Endothelial cell of umbilical vein (primary cell): ENCODE measurements around the gene DEFB123. TPM values are rescaled to one million over a fixed set of nuclear protein-coding genes. Genes with fewer than 3 reads are reported as not detected.
A peak's percentile ranks its signal among the peaks of the same experiment; 100 is the strongest.

Source experiments
- Bru-seq: library from RNA; stranded (reverse); fragments of 400-500 nt; gene quantifications from one replicate; lab custom pipeline; 2021; lab: Mats Ljungman, UMichigan
- BruChase-seq, 2 experiments: library from RNA; stranded (reverse); fragments of 400-500 nt; gene quantifications; one replicate each; lab custom pipeline; 2021; lab: Mats Ljungman, UMichigan
- BruUV-seq: library from RNA; stranded (reverse); fragments of 400-500 nt; replicated peaks from 2 replicates; lab custom pipeline; 2021; lab: Mats Ljungman, UMichigan
- CTCF ChIA-PET: fragments of 300-600, 350-600 bp; sonication (Branson Sonifier 250); formaldehyde crosslinking; loops from one replicate; lab custom pipeline; 2021; ENCODE audit warnings: antibody characterized with exemption, inconsistent platforms; lab: Charles Lee
- POLR2A ChIA-PET: fragments of 300-600, 350-600 bp; sonication (Branson Sonifier 250); formaldehyde crosslinking; loops from one replicate; lab custom pipeline; 2021; ENCODE audit warnings: antibody characterized with exemption, inconsistent platforms; lab: Charles Lee
- DNase-seq: peaks from one replicate; pipeline ENCODE4 v3.0.0-alpha.2; 2011; ENCODE audit warnings: low read depth, low spot score
- FAIRE-seq: peaks from 2 replicates; lab custom pipeline; 2011; peaks lifted over from hg19 to GRCh38; lab: Jason Lieb, UNC
- H2AFZ ChIP-seq: 2 replicates; pipeline ENCODE4 v1.6.0; 2012; ENCODE audit warnings: low read depth, low read length, control low read depth, inconsistent platforms
- H3K27ac ChIP-seq: 2 replicates; pipeline ENCODE4 v1.5.1; 2011; ENCODE audit warnings: low read depth, mild to moderate bottlenecking, control low read depth, low read length, moderate library complexity; ENCODE audit not compliant: insufficient read depth
- H3K27me3 ChIP-seq, 2 experiments: 2 replicates each; pipeline versions ENCODE4 v1.6.0 to v1.6.1; 2011; ENCODE audit warnings: low read length in 2 of 2, mixed read lengths in 1 of 2; ENCODE audit not compliant: control insufficient read depth in 2 of 2, insufficient read depth in 2 of 2
- H3K36me3 ChIP-seq, 2 experiments: 2 replicates in 1 of 2; 3 replicates in 1 of 2; pipeline ENCODE4 v1.5.1; 2011; ENCODE audit warnings: low read length in 2 of 2, mild to moderate bottlenecking in 1 of 2, moderate library complexity in 1 of 2; ENCODE audit not compliant: control insufficient read depth in 2 of 2, insufficient read depth in 2 of 2; ENCODE audit errors: extremely low read depth in 1 of 2
- H3K4me1 ChIP-seq: 3 replicates; pipeline ENCODE4 v1.5.1; 2011; ENCODE audit warnings: mild to moderate bottlenecking, low read length; ENCODE audit not compliant: control insufficient read depth, insufficient read depth; ENCODE audit errors: extremely low read depth
- H3K4me2 ChIP-seq: 2 replicates; pipeline ENCODE4 v1.6.1; 2011; ENCODE audit warnings: low read length, control low read depth, mixed read lengths; ENCODE audit not compliant: insufficient read depth
- H3K4me3 ChIP-seq, 3 experiments: fragments of 200-600 bp in 1 of 3; sonication (generic), shearing (Covaris generic) in 1 of 3; replicated peaks in 1 of 3; 2 replicates each; pipeline ENCODE4 v1.5.1; 2011 to 2016; ENCODE audit warnings: control low read depth in 3 of 3, low read length in 3 of 3, mild to moderate bottlenecking in 2 of 3, inconsistent platforms in 1 of 3, low read depth in 1 of 3, moderate library complexity in 1 of 3; ENCODE audit not compliant: insufficient read depth in 1 of 3
- H3K79me2 ChIP-seq: 2 replicates; pipeline ENCODE4 v1.6.0; 2012; ENCODE audit warnings: low read length, inconsistent platforms; ENCODE audit not compliant: control insufficient read depth, insufficient read depth
- H3K9ac ChIP-seq: replicated peaks from 2 replicates; pipeline ENCODE3; 2011; ENCODE audit warnings: low read length, control low read depth; ENCODE audit not compliant: insufficient read depth; ENCODE audit errors: extremely low read depth
- H3K9me1 ChIP-seq: replicated peaks from 3 replicates; pipeline ENCODE4 v1.6.0; 2011; ENCODE audit warnings: mild to moderate bottlenecking, low read length; ENCODE audit not compliant: control insufficient read depth, insufficient read depth; ENCODE audit errors: extremely low read depth
- H3K9me3 ChIP-seq: replicated peaks from 2 replicates; pipeline ENCODE4 v1.5.1; 2012; ENCODE audit warnings: low read length, inconsistent platforms; ENCODE audit not compliant: control insufficient read depth, insufficient read depth
- H4K20me1 ChIP-seq: replicated peaks from 2 replicates; pipeline ENCODE3; 2011; ENCODE audit warnings: mild to moderate bottlenecking, low read length; ENCODE audit not compliant: control insufficient read depth, insufficient read depth; ENCODE audit errors: extremely low read depth
- CTCF ChIP-seq, 2 donors: IDR thresholded peaks; 1 replicate in 1 of 2; 2 replicates in 1 of 2; pipeline ENCODE4 v1.5.1; 2011; ENCODE audit warnings: low read length in 2 of 2, mild to moderate bottlenecking in 2 of 2, moderate library complexity in 2 of 2, control low read depth in 1 of 2, inconsistent platforms in 1 of 2, low read depth in 1 of 2; ENCODE audit not compliant: insufficient read depth in 1 of 2; ENCODE audit errors: extremely low read depth in 1 of 2
- EZH2 ChIP-seq: IDR thresholded peaks from 2 replicates; pipeline ENCODE4 v1.6.1; 2012; ENCODE audit warnings: borderline replicate concordance, low read depth, mild to moderate bottlenecking, moderate library complexity, low read length, inconsistent platforms; ENCODE audit not compliant: severe bottlenecking
- FOS ChIP-seq: IDR thresholded peaks from 2 replicates; pipeline ENCODE4 v1.6.1; 2011; ENCODE audit warnings: mild to moderate bottlenecking, low read length, moderate library complexity, borderline replicate concordance; ENCODE audit not compliant: insufficient read depth
- GATA2 ChIP-seq: IDR thresholded peaks from 2 replicates; pipeline ENCODE4 v1.7.0; 2011; ENCODE audit warnings: low read depth, mild to moderate bottlenecking, moderate library complexity, mixed read lengths, low read length; ENCODE audit not compliant: insufficient read length, insufficient read depth
- JUN ChIP-seq: IDR thresholded peaks from 2 replicates; pipeline ENCODE4 v1.6.1; 2011; ENCODE audit warnings: borderline replicate concordance, low read depth; ENCODE audit not compliant: insufficient read length, insufficient read depth
- MAX ChIP-seq: IDR thresholded peaks from 2 replicates; pipeline ENCODE4 v1.6.1; 2011; ENCODE audit not compliant: insufficient read depth, insufficient read length
- MYC ChIP-seq: IDR thresholded peaks from one replicate; pipeline ENCODE4 v1.6.1; 2011; ENCODE audit warnings: mild to moderate bottlenecking, low read depth, low read length
- POLR2A ChIP-seq: IDR thresholded peaks from 2 replicates; pipeline ENCODE4 v1.6.1; 2012; ENCODE audit warnings: low read depth, mild to moderate bottlenecking, control low read depth, low read length
- POLR2AphosphoS5 ChIP-seq: IDR thresholded peaks from 2 replicates; pipeline ENCODE4 v1.6.1; 2012; ENCODE audit warnings: low read depth, mild to moderate bottlenecking, control low read depth, low read length, moderate library complexity; ENCODE audit not compliant: insufficient read depth
- dilution Hi-C: fragments of 300-500 bp; cut with MboI; formaldehyde crosslinking; loops from one replicate; pipeline ENCODE4 v1.15.0; 2019; ENCODE audit warnings: low sequenced_read_pairs; ENCODE audit not compliant: extremely low pct_ligation_motif_present
- intact Hi-C: fragments of 100-400 bp; cut with micrococcal nuclease; formaldehyde crosslinking; loops from one replicate; pipeline ENCODE4 v1.10.0; 2022
- long read RNA-seq: library from polyadenylated mRNA; stranded (forward); transcript quantifications from one replicate; pipeline ENCODE4 v2.0.0, GENCODE V29; 2021
- polyA minus RNA-seq, 3 experiments: library from RNA; depleted of rRNA, polyadenylated mRNA; stranded (reverse); fragments of >200 nt; gene quantifications; 1 replicate in 1 of 3; 2 replicates in 2 of 3; pipeline ENCODE4 v1.2.3, GENCODE V29; 2011
- polyA plus RNA-seq, 4 experiments: library from polyadenylated mRNA; depleted of rRNA in 3 of 4; stranded (reverse) in 3 of 4; unstranded in 1 of 4; fragments of >200 nt; gene quantifications; 2 replicates each; pipeline versions ENCODE4 v1.2.1 to v1.2.3, GENCODE V29; 2011 to 2012; ENCODE audit warnings: missing spikeins in 1 of 4
- total RNA-seq: library from RNA; stranded (reverse); gene quantifications from 2 replicates; pipeline ENCODE4 v1.2.3, GENCODE V29; 2021

Gene DEFB123, protein sequence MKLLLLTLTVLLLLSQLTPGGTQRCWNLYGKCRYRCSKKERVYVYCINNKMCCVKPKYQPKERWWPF
- total RNA-seq (not detected in 2 replicates), polyA plus RNA-seq (not detected in 2 replicates), polyA minus RNA-seq (not detected in 2 replicates), Bru-seq, nascent RNA (not detected), BruChase-seq, experiment 1, labeled RNA remaining after a 6-hour chase (not detected), BruChase-seq, experiment 2, labeled RNA remaining after a 2-hour chase (not detected)
- not detected in 2 replicates for polyA plus RNA-seq (2011; cell fraction: cytosol; rRNA removed)
- polyA plus RNA-seq (2011; cell fraction: nucleus; rRNA removed): not detected in 2 replicates
- not detected in 2 replicates for polyA plus RNA-seq (2012)
- polyA minus RNA-seq (2011; cell fraction: cytosol; rRNA and poly(A)+ RNA removed): not detected
- polyA minus RNA-seq (2011; cell fraction: nucleus; rRNA and poly(A)+ RNA removed): not detected in 2 replicates
- long read RNA-seq: 0 reads

- H3K9me3 ChIP-seq: no peaks in the 10 kb centered on the region
- CTCF ChIA-PET: interaction anchor here (0.6 to 2.9 kb wide), 5 partner anchors 14 to 80 kb away, joined by 3 to 13 read pairs (median 4); no protein-coding TSS in a partner anchor
- dilution Hi-C loops (no loop called here), intact Hi-C loops (no loop called here)
- no peaks in the 10 kb centered on the region for H3K36me3 ChIP-seq
- no peak within 1 kb of the TSS for H3K27ac ChIP-seq
- no peaks in the 10 kb centered on the region for H3K4me1 ChIP-seq
- TF ChIP-seq MYC (no peak), CTCF (IDR thresholded peaks at IDR 0.05; ENCODE audit: extremely low read depth in 1 of 2, insufficient read depth in 1 of 2, low read depth in 1 of 2, low read length in 2 of 2) (peak; percentile 6 to 16)
- H2AFZ ChIP-seq: no peak within 1 kb of the TSS
- no peaks in the 10 kb centered on the region for H4K20me1 ChIP-seq
- no TSS peak for BruUV-seq
- H3K9ac ChIP-seq: no peak within 1 kb of the TSS
- H3K9me1 ChIP-seq: no peaks in the 10 kb centered on the region
- no peak within 1 kb of the TSS for H3K4me2 ChIP-seq
- FAIRE-seq (no peak), DNase-seq (no peak)
- no peaks in the 10 kb centered on the region for H3K27me3 ChIP-seq
- POLR2A ChIA-PET: no interaction called here
- H3K4me3 ChIP-seq: no peak within 1 kb of the TSS
- no peaks in the 10 kb centered on the region for H3K79me2 ChIP-seq
These were observed at the start of gene DEFB123 for GRCh38 chr20:31440012-31440659. TSS of gene DEFB123 (plus strand) at chr20:31440632. CDS start at chr20:31440699, 67 bp downstream.

DNA sequence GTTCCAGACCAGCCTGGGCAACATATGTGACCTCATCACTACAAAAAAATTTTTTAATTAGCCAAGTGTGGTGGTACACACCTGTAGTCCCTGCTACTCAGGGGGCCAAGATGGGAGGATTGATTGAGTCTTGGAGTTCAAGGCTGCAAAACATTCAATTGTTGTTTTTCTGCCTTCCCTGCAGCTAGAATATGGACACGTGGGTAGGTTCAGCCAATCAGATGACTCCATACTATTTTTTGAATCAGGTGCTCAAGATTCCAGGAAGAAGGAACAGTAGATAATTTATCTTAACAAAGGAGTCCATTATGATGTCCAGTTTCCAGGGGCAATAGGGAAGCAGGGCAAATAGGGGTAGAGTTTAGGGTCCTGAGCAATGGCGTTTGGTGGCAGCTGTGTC, 47.6 kb upstream of the DEFB123 start:
- DNase-seq (no peak), FAIRE-seq (no peak)
- POLR2A ChIA-PET: no interaction called here
- Histone ChIP-seq H3K4me1 (no peaks in the 10 kb centered on the region), H3K9me1 (no peaks in the 10 kb centered on the region), H3K36me3 (no peaks in the 10 kb centered on the region), H2AFZ (no peak overlapping the region), H3K9me3 (no peaks in the 10 kb centered on the region), H4K20me1 (no peaks in the 10 kb centered on the region), H3K9ac (no peak overlapping the region), H3K79me2 (no peaks in the 10 kb centered on the region), H3K4me2 (no peak overlapping the region), H3K27ac (no peak overlapping the region), H3K27me3 (no peaks in the 10 kb centered on the region), H3K4me3 (no peak overlapping the region)
- CTCF ChIA-PET: interaction anchor here (1.1 kb wide), 1 partner anchor 20 kb away, joined by 4 read pairs; no protein-coding TSS in a partner anchor
- BruUV-seq: no TSS peak
- dilution Hi-C loops (no loop called here), intact Hi-C loops (no loop called here)
- TF ChIP-seq JUN (no peak), EZH2 (no peak), POLR2A (no peak), GATA2 (no peak), POLR2AphosphoS5 (no peak), FOS (no peak), MAX (no peak), CTCF (IDR thresholded peaks at IDR 0.05; ENCODE audit: extremely low read depth in 1 of 2, insufficient read depth in 1 of 2, low read depth in 1 of 2, low read length in 2 of 2) (no peak), MYC (no peak)
